Measurements from ENCODE around the gene KRTAP5-6.

KRTAP5-6 gene

DNA sequence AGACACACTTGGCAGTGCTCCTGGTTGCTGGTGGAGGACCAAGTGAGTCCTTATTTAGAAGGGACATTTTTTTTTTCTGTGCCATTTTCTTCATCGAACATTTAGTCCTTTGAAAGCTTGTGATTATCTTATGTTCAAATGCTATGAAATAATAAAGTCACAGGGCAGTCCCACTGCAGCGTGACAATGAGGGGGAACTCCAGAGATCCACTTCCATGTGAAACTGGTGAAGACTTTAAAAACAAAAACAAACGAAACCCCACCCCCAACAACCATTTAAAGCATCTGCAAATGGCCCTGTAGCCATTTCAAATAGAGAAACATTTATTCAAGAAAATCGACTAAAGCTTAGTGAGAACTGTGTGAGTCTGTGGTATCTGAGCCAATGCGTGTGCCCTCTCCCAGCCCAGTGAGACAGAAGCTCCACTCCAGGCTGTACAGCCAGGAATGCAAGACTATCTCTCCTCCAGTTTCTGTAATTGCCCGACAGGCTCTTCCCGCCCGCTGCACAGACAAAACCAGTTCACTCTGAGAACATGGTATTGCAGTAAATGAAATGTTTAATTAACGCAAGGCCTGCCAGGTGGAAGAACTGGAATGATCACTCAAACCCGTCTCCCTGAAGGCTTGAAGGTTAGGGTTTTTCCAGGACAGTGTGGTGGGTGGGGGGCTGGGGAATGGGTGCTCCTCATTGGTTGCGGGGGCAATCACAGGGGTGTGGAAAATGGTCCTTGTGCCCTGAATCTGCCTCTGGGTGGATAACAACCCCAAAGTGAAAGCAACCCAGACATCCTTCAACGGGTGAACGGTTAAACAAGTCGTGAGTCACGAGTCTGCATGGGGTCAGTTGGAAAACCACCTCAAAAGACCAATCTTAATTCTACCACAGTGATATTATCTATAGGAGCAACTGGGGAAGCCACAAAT, 8.4 kb downstream of the KRTAP5-6 start:
- DNase-seq: peak; percentile 19 to 43 (median 29)

DNA sequence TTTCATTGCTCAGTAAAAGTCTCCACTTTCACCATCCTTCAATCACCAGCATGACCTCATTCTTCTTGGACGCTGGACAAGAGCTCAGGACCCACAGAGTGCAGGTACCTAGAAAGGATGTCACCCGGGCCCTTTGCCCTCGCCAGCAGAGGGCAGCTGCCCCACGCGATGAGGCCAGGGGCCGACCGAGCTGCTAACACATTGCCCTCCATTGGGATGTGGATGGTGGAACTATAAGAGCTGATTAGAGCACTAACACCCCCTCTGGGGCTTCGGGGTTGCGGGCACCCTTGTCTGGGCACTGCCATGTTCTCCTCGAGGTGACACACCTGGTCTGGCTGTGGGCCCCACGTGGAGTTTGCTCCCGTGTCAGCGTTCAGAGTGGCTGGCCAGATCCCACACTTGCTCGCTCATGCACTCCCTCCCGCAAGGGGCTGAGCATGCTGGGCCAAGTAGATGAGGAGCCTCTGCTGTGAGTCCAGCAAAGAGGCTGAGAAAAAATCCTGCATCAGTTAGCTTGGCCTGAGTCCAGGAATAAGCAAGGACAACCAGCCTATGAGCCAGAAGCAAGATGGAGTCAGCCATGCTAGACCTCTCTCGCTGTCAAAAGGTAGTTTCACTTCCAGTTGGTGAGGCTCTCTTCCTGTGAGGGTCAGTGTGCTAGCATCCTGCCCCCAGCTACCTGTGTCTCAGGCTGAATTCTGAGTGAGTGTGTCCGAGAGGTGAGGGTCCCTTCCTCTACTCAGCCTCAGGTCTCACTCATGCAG, 9.8 kb downstream of the KRTAP5-6 start:
- peak; percentile 53 to 65 (median 55) for DNase-seq

DNA sequence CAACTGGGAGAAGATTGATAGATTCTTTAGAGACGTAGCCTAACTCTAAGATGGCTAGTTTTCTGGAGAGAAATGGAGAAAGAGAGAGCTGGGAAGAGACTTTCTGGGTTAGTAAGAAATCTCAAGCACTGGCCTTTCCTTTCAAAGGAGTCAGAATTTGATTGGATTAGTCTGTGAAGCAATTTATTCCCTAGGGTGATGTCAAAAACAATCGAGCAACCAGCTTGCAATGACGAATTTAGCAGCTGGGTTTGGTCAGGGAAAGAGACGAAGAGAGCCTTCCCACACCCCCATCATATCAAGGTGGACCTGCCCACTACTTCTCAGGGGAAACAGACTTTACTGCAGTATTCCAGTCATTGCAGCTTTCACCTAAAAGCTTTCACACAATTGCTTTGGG, 10.8 kb downstream of the KRTAP5-6 start:
- no peak for DNase-seq

DNA sequence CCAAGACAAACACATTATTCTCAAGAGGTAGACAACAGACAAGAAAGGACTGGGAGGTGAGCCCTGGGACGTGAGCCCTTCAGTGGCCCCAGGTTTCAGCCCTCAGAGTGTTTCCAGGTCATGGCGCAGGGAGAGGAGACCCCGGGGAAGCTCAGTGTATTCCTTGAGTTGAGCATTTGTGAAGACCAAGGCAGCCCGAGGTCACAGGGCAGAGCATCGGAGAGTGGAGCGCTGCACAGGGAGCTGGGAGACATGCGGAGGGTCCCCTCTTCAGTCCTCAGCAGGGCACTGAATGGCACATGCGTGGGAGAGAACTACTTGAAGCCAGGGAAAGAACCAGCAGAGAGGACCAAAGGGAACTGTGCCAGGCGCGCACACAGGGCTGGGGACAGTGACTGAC, 11.7 kb downstream of the KRTAP5-6 start:
- no peak for DNase-seq

DNA sequence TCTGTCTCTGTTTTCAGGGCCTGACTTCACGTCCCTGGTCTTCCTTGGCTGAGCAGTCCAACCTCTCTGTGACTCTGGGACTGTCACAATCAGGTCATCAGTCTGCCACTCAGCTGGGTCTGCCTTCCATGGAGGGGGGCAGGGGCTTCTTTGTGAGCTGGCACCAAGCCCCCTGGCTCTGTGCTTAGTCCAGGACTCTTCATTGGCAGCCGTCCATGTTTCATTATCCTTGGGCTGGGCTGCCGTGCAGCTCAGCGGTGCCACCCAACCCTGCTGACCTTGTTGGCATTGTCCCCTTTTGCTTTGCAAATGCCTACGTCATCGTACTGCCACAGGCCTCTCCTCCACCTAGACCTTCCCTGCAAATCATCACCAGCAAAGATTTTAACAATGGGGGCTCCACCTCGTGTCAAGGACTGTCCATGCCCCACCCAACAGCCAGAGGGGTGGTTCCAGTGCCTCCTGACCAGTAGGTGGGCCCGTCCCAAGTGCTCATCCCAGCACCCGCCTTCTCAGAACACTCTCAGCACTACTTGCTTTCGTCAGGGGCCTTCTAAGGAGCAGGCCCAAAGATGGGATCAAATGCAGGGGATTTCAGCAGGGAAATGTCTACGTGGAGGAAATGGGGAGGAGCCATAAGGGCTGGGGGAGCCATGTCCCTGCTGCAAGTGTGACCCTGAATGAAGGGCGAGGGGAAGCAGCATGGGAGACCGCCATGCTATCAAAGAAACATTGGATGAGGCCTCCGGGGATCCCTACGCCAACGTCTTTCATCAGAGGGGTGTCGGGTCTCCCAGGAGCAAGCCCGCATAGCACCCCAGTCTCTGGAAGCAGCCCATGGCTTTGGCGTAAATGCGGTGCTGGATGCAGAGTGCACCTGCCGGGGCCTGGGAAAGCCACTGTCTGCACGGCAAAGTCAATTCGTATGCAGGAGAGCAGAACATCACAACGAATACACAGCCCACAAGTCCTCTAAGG, 18.2 kb downstream of the KRTAP5-6 start:
- DNase-seq: no peak

DNA sequence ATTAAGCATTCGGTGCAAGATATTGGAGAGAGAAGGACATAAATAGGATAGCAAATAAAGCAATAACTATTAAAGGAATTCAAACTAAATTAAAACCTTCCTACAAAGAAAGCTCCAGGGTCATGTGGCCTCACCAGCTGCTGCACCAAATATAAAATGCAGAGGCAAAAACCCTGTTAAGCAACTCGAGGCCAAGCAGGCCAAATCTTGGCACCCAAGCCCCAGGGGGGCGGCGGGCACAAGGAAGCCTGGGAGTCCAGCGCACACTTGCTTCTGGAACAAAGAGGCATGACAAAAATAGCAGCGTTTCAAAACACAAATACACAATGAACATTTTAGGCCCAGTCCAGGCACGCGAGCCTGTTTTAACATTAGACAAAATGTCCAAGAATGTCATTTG, 20.8 kb downstream of the KRTAP5-6 start:
- no peak for DNase-seq

DNA sequence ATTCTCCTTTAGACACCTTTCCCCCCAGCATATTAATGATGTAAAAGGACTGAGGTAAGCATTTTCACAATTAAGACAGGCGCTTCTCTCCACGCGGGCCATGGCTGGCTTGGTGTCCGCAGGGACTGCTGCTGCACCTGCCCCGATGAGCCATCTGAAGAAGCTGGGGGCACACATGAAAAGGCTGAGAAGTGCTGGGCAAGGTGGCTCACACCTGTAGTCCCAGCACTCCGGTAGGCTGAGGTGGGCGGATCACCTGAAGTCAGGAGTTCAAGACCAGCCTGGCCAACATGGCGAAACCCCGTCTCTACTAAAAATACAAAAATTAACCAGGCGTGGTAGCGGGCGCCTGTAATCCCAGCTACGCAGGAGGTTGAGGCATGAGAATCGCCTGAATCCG, 21.3 kb downstream of the KRTAP5-6 start:
- DNase-seq: no peak

DNA sequence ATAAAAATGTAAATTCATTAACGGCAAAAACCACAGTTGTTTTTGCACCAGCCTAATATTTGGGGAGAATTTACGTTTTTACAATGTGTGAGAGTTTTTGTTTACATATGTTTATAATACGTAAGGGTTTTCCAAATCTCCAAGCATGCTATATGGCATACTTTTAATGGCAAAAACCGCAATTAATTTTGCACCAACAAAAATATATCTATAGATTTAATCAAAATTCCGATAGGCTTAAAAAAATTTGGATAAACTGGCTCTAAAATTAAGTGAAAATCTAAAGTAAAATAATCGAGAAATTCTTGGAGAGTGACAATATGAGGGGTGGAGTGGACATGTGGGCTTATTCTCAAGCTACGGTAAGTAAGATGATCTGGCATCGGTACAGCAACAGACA, 22.8 kb downstream of the KRTAP5-6 start:
- DNase-seq: no peak

DNA sequence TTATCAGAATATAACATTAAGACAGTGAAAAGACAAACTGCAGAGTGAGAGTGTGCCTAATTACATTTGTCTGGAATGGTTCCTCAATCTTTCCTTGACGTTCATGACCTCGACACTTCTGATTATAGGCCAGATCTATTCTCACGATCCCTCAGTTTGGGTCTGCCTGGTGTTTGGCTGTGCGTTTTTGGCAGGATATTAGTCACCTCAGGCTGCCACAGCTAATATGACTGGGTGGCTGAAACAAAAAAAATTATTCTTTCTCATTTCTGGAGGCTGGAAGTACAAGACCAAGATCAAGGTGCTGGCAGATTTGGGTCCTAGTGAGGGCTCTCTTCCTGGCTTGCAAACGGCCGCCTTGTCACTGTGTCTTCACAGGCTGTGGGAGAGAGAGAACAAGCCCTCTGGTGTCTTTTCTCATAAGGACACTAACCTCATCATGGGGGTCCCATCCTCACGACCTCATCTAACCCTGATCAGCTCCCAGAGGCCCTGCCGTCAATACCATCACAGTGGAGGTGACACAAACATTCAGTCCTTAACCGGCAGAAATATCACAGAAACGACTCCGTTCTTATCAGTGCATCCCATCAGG, 30.2 kb downstream of the KRTAP5-6 start:
- DNase-seq: peak in 1 of 3 donors; percentile 23

DNA sequence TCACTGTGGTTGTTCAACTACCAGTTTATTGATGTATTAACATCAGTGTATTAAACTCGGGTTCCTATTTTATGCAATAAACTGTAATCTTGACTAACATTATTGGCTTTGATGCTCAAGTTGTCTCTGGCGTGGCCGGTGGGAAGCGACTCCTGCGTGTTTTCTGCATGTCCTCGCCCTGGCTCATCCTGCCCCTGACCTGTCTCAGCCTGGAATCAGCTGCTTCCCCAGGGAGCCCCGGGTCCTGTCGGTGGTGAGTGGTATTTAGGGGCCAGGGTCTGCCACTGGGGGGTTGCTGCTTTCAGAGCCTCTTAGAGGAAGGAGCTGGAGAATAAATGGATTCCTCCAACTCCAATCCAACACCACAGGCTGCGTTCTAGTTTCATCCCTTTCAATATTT, 30.9 kb downstream of the KRTAP5-6 start:
- no peak for DNase-seq

DNA sequence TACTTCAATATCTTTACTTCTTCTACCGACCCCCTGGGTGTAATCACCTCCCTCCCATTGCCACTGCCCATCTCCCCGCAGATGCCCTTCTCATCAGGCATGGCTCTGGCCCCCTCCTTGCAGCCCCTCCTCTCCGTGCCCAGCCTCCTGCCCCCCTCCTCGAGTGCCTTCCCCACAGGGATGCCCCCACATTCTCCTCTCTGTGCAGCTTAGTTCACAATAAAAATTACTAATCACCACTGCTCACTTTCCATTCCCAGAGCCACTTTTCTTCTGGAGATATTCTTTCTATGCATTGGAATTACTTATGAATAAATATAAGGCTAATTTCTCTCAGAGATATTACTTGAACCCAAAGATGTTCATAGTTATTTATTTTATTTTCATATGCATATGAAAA, 31.3 kb downstream of the KRTAP5-6 start:
- no peak for DNase-seq

DNA sequence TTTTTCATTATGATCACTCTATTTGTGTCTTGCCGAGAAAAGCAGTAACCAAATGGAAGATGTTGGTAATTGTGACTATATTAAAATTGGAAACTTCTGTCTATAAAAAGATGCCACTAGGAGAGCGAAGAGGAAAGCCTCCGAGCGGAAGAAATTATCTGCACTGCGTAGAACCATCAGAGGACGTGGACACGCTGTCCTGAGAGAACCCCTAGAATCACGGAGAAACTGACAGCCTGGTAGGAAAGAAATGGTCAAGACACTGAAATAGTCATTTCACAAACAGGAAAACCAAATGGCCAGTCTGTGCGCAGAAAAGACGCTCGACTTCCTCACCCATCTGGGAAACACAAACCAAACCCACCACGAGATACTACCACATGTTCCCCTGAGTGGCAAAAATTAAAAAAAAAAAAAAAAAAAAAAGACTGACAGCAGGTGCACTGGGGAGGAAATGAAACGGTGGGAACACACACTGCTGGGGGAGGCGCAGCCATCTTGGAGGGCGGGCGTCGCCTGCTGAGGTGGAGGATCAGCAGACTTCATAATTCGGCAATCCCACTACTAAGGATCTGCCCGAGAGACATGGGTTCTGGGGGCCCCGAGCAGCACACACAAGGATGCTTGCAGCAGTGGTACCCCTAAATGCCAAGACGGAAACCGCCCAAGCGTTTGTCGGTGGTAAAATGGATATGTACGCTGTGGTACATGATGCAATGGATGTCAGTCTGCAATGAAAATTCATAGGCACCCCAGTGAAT, 32.1 kb downstream of the KRTAP5-6 start:
- no peak for DNase-seq

DNA sequence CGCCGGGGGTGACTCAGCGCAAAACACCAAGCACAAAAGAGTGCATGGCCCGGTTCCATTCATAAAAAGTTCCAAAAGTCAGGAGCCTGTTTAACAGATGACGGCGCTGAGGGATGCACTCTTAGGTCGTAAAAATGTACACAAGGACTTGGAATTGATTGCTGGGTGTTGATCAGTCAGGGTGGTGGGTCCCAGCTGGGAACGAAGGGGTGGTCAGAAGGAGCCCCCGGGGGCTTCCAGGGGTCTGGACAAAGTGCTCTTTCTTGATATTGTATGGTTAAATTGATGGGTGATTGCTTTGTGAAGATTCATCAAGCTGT, 32.7 kb downstream of the KRTAP5-6 start:
- no peak for DNase-seq

DNA sequence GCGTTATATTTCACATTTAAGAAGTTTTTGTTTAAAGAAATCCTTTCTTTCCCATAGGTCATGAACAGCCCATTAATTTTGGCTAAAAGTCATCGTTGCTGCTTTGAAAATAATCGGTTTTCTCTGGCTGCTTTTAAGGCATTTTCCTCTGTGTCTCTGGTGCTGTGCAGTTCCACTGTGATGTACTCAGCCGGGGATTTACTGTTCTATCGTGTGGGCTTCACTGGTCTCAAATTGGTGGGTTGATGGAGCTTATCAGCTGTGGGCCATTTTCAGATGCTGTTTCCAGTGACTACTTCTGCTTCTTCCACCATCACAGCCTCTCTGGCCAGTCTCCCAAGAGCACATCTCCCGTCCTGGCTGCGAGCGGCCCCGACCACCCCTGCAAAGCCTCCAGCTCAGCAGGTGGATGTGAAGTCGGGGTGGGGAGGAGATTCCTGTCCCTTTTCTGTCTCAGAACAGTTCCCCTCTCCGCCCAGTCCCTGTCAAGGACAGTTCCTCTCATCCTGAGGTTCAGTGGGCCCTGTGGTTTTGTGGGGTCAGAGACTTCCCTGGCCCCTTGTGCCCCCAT, 33.1 kb downstream of the KRTAP5-6 start:
- no peak for DNase-seq

DNA sequence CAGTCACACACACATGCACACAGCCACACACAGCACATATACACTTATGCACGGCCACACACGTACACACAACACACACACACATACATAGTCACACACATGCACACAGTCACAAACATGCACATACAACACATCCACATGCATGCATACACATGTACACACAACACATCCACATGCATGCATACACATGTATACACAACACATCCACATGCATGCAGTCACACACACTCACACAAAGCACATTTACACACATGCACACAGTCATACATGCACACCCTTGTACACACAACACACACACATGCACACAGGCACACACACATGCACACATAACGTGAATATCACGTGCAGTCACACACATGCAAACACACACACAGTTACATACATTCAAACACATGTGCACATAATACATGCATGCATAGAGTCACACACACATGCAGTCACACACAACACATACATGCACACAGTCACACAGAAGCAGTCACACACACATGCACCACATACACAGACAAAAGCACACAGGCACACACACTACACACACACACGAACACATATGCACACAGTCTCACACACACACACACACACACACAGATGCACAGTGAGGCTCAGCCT, 34.6 kb downstream of the KRTAP5-6 start:
- no peak for DNase-seq

DNA sequence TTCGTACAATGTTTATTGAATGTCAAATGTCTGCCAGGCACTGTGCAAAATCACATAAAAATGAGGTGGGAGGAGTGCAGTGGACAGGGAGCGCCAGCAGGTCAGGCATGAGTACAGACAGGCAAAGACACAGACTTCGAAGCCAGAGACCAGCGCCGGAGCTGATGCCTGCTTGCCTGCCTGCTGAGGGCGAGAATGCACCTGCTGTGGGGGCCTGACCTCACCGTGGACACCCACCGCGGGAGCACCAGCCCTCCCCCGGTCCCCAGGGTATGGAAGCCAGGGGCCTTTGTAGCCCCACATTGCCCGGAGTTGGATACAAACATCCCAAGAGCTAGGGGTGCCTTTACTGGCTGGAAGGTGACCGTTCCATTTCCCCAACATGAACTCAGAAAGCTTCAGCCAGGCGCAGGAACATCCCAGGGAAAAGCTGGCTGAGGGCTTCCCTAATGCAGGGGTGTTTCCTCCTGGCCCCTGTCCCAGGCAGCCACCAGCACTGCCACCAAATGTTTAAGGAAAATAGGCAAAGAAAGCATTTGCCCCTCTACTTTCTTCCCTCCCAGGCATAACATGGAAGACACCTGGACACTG, 35.5 kb downstream of the KRTAP5-6 start:
- no peak for DNase-seq

DNA sequence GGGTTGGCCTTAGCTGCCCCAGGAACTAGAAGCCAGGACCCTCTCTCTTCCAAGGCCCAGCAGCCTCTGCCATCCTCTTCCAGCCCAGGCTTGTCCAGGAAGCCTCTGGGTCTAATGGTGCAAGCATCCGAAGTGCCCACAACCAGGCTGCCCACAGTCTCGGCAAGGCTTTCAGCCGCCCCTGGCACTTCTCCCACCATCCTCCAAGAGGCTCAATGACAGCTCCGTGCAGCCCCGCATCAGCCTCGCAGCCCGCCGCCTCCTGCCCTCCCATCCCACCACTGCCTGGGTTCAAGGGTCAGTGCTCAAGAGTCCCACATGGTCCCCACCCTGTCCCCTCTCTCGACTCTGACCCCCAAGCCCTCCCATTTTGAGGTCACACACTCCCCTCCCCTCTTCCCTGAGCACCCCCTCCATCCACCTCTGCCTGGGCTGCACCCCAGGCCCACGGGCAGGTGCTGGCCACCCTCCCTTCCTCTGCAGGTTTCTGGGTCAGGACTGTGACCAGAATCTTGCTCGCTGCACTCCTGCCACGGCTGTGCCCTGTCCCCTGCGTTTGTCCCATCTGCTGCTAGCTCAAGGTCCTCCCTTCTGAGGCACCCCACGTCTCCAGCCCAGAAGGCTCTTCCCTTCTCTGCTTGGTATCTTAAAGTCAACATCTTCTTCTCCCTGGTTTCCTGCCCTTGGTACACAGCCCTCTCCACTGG, 36.2 kb downstream of the KRTAP5-6 start:
- DNase-seq: no peak

DNA sequence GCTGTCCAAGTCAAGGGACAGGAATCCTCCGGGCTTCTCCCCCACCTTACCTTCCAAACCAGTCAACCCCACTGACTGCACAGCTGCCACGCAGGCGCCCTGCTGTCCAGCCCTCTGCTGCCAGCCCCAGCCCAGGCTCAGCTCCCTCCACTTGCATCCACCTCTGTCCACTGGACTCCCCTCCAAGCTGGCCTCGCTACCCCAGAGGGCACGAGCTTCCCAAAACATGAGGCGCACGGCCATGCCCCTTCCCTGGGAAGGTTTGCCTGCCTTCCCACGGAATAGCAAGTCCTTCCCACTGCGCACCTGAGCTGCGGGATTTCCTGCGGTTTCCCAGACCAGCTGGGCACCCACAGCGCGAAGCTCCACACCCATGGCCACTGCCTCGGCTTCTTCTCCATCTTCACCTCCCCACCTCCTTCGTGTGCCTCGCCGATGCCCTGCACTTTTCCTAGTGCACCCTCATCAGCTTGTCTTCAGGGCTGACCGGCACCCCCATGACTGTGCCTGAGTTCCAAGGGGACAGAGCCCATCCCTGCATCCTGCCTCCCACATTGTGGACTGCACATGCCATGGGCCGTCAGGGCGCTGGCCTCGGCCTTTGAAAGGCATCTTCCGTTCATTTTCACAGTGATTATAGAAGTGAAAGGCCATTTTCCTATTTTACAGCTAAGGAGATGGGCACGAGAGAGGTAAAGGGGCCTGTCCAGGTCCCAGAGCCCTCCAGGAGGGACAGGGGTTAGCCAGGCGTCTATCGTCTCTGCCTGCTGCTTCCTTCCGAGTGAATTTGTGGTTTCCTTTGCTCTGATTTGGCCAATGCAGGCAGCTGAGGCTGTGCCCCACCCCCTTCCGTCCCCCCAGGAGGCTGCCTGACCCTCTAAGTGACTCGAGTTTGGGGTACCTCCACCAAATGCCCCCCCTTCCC, 37.0 kb downstream of the KRTAP5-6 start:
- no peak for DNase-seq

DNA sequence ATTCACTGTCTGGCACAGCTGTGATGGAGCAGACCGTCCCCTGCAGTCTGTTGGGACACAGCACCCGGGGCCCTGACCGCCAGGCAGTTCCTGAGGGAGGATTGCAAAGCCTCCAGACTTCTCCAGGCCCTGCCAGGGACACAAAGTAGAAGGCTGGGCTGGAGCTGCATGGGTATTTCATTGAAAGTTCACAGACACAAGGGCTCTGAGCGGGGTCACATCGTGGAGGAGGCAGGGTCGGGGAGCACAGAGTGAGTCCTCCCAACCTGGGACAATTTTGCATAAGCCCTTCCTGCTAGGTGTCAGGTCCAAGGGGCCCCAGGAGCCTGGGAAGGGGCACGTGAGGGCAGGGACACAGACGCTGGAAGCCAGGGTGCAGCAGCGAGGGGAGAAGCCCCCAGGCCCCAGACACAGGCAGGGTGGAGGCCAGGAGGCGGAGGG, 37.7 kb downstream of the KRTAP5-6 start:
- DNase-seq: no peak
